Sigmoid colon (tissue), 4 donors: ENCODE data around the gene CDH23.

Experiments used
- POLR2A ChIP-seq, 2 donors: fragments of 450-650 bp; IDR thresholded peaks; one replicate each; pipeline ENCODE4 v1.6.1; 2016; ENCODE audit warnings: antibody characterized with exemption in 2 of 2, mild to moderate bottlenecking in 2 of 2, moderate library complexity in 2 of 2
- POLR2AphosphoS5 ChIP-seq, 4 donors: sonication (generic); formaldehyde crosslinking; IDR thresholded peaks; one replicate each; pipeline ENCODE4 v1.6.1; 2017; ENCODE audit warnings: antibody characterized with exemption in 4 of 4
- TF ChIP-seq, protein P1 (sequence below), 4 experiments: fragments of 450-650 bp in 3 of 4; fragments of 200-600 bp in 1 of 4; IDR thresholded peaks; one replicate each; pipeline ENCODE4 v1.5.1; 2016 to 2019; ENCODE audit warnings: antibody characterized with exemption in 4 of 4, mild to moderate bottlenecking in 3 of 4, moderate library complexity in 2 of 4

DNA sequence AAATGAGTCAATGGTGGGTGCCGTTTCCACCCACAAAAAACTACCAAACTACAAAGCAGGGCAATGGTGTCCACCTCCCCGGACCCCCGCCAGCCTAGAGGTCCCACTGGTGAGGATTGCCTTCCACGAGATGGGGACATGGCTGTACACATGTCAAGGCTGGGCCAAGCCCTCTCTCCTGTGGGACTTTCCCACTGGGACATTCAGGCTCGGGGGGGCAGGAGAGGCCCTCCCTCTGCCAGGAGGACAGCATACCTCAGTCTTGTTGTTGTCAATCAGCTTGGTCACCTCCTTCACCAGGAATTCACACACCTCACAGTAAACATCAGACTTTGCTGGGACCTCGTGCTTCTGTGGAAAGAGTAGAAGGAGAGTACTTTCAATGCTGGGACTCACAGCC is 423.3 kb downstream of the CDH23 start:
- TF ChIP-seq, protein P1, sequence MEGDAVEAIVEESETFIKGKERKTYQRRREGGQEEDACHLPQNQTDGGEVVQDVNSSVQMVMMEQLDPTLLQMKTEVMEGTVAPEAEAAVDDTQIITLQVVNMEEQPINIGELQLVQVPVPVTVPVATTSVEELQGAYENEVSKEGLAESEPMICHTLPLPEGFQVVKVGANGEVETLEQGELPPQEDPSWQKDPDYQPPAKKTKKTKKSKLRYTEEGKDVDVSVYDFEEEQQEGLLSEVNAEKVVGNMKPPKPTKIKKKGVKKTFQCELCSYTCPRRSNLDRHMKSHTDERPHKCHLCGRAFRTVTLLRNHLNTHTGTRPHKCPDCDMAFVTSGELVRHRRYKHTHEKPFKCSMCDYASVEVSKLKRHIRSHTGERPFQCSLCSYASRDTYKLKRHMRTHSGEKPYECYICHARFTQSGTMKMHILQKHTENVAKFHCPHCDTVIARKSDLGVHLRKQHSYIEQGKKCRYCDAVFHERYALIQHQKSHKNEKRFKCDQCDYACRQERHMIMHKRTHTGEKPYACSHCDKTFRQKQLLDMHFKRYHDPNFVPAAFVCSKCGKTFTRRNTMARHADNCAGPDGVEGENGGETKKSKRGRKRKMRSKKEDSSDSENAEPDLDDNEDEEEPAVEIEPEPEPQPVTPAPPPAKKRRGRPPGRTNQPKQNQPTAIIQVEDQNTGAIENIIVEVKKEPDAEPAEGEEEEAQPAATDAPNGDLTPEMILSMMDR (IDR thresholded peaks at IDR 0.05) = no peak
- TF ChIP-seq POLR2A (IDR thresholded peaks at IDR 0.05) (no peak), POLR2AphosphoS5 (IDR thresholded peaks at IDR 0.05) (no peak)
